Hematopoietic multipotent progenitor cell treated with erythropoietin and hydrocortisone succinate and interleukin-3 and kit ligand, for 8 days (in vitro differentiated cells): ENCODE data around the gene CCNJL.

Experiments
- DNase-seq: peaks from one replicate; pipeline ENCODE4 v3.0.0-alpha.2; 2015

CCNJL gene

GRCh38 chr5:160330212-160330611, 17.8 kb upstream of the CCNJL start:
- no peak for DNase-seq

GRCh38 chr5:160327818-160328217, 15.5 kb upstream of the CCNJL start:
- no peak for DNase-seq

GRCh38 chr5:160326981-160327380, 14.6 kb upstream of the CCNJL start:
- DNase-seq = no peak

- DNase-seq = no peak
These were observed 13.4 kb upstream of the CCNJL start for GRCh38 chr5:160325716-160326115.

GRCh38 chr5:160324886-160325285, 12.5 kb upstream of the CCNJL start:
- no peak for DNase-seq

DNA sequence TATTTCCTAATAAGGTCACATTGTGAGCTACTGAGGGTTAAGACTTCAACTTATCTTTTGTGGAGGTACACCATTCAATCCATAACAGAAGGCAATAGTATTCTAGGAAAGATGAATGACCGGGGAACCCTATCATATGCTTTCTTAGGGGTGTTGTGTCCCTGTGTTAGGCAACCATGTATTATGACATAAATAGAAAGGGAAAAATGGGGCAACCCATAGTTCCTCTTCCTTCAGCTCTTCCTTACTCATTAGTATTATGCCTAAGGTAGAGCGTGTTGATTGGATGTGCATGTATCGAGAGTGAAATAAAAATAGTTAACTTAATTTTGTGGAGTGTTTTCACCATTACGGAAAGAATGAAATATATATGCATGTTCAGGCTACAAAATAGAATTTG, 6.0 kb upstream of the CCNJL start:
- DNase-seq = no peak

DNA sequence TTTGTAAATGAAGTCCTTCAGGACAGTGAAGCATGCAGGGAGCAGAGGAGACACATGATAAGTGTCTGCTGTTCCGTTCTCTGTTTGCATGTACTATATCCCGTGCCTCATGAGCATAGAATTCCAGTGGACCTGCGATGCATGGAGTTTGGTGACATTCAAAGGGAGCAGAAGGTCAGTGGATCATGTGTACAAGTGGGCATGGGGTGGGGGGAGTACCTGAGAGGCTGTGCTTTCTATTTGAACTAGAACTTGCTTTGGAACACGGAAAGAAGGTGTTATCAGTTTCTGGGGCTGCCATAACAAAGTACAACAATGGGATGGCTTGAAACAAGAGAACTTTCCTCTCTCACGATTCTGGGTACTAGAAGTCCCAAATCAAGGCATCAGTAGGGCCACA, 5.1 kb upstream of the CCNJL start:
- DNase-seq = no peak

GRCh38 chr5:160315968-160316367, 3.6 kb upstream of the CCNJL start:
- DNase-seq = no peak

DNA sequence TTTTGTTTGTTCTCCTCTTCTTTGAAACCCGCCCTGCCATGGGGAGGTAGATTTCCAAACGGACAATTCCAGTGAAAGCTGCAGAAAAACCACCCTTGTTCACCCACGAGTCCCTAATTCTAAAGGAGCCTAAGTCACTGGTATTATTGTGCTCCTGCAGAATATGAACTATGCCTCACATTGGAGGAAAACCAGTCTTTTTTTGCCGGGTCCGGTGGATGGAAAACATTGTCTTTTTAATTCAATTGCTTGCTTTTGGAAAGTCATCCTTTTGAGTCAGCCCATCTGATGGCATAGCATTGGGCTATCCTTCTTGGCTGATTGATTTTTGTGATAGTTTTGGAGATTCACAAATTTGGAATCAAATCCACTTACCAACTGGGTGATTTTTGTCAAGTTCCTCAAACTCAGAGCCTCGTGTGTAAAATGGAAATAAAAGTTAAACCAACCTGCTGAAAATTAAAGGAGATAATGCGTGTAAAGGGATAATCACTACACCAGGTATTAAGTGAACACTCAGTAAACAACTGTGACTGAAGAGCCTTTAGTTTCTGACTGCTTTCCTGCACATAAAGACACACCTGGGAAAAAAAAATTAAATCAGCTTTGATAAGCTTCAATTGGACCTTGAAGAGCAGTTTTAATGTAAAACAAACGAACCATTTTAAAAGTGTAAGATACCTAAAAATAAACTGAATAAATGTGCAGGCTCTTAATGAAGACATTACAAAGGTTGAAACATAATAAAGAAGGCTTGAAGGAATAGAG, 780 bp upstream of the CCNJL start:
- no peak for DNase-seq

DNA sequence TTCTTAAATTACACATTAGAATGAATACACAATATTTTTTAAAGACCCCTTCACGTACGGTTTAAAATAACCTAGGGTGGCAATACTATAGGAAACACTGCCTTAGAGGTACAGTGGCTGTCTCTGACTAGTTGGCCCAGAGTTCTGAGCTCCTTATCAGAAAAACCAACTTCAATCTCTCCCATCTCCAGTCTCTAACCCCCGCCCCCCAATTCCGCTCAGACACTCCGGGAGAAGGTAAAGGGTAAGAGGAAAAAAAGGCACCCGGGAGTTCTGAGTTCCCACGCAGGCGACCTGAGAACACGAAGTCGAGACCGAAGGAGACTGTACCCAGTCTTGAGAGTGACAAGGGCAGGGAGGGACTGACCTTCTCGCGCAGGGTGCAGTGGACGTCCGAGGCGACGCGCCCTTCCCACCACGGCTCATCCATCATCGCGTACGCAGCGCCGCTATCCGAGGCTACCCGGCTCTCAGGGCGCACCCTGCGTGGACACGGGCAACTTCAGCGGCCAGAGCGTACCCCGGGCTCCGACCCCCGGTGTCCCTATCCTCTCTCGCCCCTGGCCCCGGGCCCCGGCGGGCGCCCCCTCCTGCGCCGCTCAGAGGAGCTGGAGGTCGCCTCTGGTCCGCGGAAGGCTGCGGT, 752 bp downstream of the CCNJL start:
- no peak for DNase-seq

- no peak for DNase-seq
These were observed 1.6 kb downstream of the CCNJL start for GRCh38 chr5:160310552-160311295.

- DNase-seq = no peak
These were observed 2.2 kb downstream of the CCNJL start for GRCh38 chr5:160310140-160310539.

GRCh38 chr5:160306696-160307095, 5.7 kb downstream of the CCNJL start:
- DNase-seq = no peak

- DNase-seq = no peak
These were observed 7.0 kb downstream of the CCNJL start for GRCh38 chr5:160305319-160305718.

DNA sequence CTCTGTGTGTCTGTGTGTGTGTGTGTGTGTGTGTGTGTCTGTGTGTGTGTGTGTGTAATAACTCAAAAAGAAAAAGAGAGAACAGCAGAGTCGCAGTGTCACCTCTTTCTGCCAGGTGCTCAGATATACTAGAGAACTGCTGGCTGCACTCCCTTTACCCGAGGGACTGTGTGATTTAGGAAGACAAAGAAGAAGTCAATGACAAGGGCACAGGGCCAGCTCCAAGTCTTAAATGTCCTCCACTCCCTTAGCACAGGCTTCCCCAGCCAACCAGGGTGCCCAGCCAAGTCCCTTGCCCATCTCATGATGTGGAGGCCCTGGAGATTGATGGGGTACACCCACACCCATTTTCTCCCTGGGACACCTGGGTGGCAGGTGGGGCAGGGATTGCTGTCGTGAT, 8.7 kb downstream of the CCNJL start:
- no peak for DNase-seq

- no peak for DNase-seq
These were observed 14.2 kb downstream of the CCNJL start for GRCh38 chr5:160298189-160298588.

DNA sequence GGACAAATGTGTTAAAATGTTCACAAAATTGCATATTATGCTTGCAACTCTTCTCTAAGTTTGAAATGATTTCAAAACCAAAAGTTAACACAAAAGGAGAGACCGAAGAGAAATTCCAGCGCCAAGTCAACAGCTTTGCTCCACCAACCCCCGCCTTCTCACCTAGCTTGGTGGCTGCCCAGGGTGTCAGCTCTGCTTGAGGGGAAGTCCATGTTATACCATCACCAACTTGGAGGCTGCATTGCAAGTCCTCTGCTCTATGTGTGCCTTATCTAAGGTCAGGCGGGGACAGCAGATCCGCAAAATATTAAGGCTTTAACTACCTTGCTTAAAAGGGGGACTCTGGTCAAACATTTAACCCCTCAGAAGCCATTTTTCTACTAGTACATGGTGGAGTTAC, 14.6 kb downstream of the CCNJL start:
- no peak for DNase-seq

GRCh38 chr5:160297004-160297403, 15.4 kb downstream of the CCNJL start:
- no peak for DNase-seq

- no peak for DNase-seq
These were observed 15.9 kb downstream of the CCNJL start for GRCh38 chr5:160296496-160296895.

DNA sequence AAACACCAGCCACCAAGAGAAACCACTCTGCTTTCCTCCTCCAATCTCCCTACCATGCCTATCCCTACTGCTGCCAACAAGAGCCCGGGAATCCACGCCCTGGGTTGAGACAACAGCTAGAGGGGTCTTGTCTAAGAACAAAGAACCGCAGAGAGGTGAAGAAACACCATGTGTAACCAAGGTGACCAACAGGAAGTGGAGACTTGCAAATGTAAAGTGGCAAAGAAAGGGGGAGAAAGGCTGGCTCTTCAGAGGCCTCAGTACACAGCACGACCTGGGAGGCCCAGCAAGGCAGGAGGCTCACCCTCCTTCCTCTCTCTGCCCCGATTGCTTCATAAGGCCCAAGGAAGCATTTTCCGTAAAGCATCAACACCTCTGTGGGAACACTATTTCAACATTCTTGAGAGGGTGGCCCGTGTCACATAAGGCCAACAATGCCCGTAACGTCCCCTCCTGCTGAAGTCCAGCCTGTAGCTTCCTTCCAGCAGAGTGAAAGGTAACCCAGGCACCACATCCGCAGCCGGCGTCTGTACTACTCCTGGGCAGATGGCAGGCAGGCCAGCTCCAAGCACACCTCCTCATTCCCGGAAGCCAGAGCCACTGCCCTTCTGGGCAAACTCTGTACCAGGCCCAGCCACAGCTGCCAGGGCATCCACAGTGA, 18.3 kb downstream of the CCNJL start:
- no peak for DNase-seq

- no peak for DNase-seq
These were observed 19.0 kb downstream of the CCNJL start for GRCh38 chr5:160293386-160293785.

DNA sequence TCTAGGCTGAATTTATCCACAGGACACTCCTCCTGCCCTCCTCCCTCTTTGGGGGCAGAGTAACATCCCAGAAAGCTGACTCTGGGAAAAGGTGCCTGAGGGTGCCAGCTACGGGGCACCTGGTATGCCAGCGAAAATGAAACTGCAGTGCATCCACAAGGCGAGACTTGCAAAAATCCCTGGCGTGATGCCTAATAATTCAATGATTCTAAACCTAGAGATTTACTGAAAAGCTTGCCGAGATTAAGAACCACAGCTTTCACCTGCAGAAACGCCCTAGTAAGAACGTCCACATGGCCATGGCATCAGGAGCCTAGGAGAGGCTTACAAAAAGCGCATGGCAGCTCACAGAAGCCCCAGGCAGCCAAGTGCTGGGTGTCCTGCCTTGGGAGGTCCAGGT, 20.9 kb downstream of the CCNJL start:
- no peak for DNase-seq

- no peak for DNase-seq
These were observed 21.6 kb downstream of the CCNJL start for GRCh38 chr5:160290751-160291150.

- DNase-seq = no peak
These were observed 22.6 kb downstream of the CCNJL start for GRCh38 chr5:160289721-160290120.
